Large intestine (tissue), 3 donors: ENCODE data around the gene TGFBR1. TPM values are rescaled to one million over a fixed set of nuclear protein-coding genes. Genes with fewer than 3 reads are reported as not detected.

Experiments
- DNase-seq, 2 donors: peaks; one replicate each; pipeline versions ENCODE4 v3.0.0 to v3.0.0-alpha.2; 2013
- H3K27ac ChIP-seq: one replicate; pipeline ENCODE4 v1.5.1; 2013; ENCODE audit warnings: low read length
- H3K27me3 ChIP-seq: 2 replicates; pipeline ENCODE4 v1.6.1; 2013; ENCODE audit warnings: low read length; ENCODE audit not compliant: control insufficient read depth, insufficient read depth
- H3K36me3 ChIP-seq: 2 replicates; pipeline ENCODE4 v1.6.1; 2013; ENCODE audit warnings: low read length; ENCODE audit not compliant: control insufficient read depth, insufficient read depth
- H3K4me1 ChIP-seq: one replicate; pipeline ENCODE4 v1.6.1; 2013; ENCODE audit warnings: low read length; ENCODE audit not compliant: control insufficient read depth, insufficient read depth
- H3K4me3 ChIP-seq: one replicate; pipeline ENCODE4 v1.5.1; 2013; ENCODE audit warnings: low read length
- H3K9me3 ChIP-seq: one replicate; pipeline ENCODE4 v1.6.1; 2013; ENCODE audit warnings: mild to moderate bottlenecking, low read depth, low read length, moderate library complexity; ENCODE audit not compliant: control insufficient read depth
- WGBS: methylation state at CpG from one replicate; pipeline ENCODE4 v1.1.5; 2013; ENCODE audit warnings: low lambda C conversion rate; ENCODE audit not compliant: insufficient coverage; 5-methylcytosine and 5-hydroxymethylcytosine counted together
- polyA plus RNA-seq: library from polyadenylated mRNA; unstranded; fragments of 120-200 nt; gene quantifications from one replicate; pipeline ENCODE4 v1.2.1, GENCODE V29; 2013

Gene TGFBR1
- polyA plus RNA-seq, 1 donor, result 28.6 TPM

GRCh38 chr9:99105152-99106043 is 485 bp downstream of the TGFBR1 start:
- peaks cover 13% of the 10 kb centered on the region for H3K4me1 ChIP-seq
- peak overlapping the region; percentile 73 for H3K4me3 ChIP-seq
- no peaks in the 10 kb centered on the region for H3K9me3 ChIP-seq
- H3K27me3 ChIP-seq, result no peaks in the 10 kb centered on the region
- WGBS, result 0% methylated on average over 1 of the region's 118 CpGs
- peak overlapping the region; percentile 48 for H3K27ac ChIP-seq
- H3K36me3 ChIP-seq, result no peaks in the 10 kb centered on the region
- DNase-seq, result peak; percentile 40 to 75

GRCh38 chr9:99106044-99106375 is 1.1 kb downstream of the TGFBR1 start:
- 0% methylated on average over 1 of the region's 9 CpGs for WGBS
- H3K4me1 ChIP-seq, result peaks cover 13% of the 10 kb centered on the region
- peak overlapping the region; percentile 48 for H3K27ac ChIP-seq
- H3K36me3 ChIP-seq, result no peaks in the 10 kb centered on the region
- H3K27me3 ChIP-seq, result no peaks in the 10 kb centered on the region
- no peak for DNase-seq
- H3K9me3 ChIP-seq, result no peaks in the 10 kb centered on the region
- peak overlapping the region; percentile 73 for H3K4me3 ChIP-seq

- Histone ChIP-seq H3K9me3 (no peaks in the 10 kb centered on the region), H3K4me1 (peaks cover 13% of the 10 kb centered on the region), H3K27ac (no peak overlapping the region), H3K36me3 (no peaks in the 10 kb centered on the region), H3K27me3 (no peaks in the 10 kb centered on the region), H3K4me3 (no peak overlapping the region)
- 0% methylated on average over 2 of the region's 3 CpGs for WGBS
- no peak for DNase-seq
Observed at GRCh38 chr9:99107421-99107820, 2.5 kb downstream of the TGFBR1 start.

DNA sequence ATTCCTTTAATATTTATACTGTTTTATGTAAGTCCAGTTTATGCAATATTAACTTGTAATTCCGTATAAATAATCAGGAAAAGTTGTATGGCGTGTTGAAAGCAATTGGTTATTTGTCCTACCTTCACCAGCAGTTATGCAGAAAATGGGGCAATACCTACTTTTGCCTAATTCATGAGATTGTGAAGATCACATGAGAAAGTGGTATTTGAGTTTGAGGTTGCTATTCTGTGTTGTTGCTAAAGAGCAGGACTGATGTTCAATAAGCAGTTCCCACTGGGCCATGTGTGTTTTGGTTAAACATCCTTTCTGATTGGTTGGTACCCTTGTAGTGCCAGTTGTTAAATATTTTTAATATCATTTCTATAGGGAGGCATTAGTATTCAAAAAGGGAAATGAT is 3.2 kb downstream of the TGFBR1 start:
- H3K4me3 ChIP-seq, result no peak overlapping the region
- 100% methylated on average over 1 of the region's 2 CpGs for WGBS
- H3K4me1 ChIP-seq, result peaks cover 7% of the 10 kb centered on the region
- H3K27ac ChIP-seq, result no peak overlapping the region
- no peaks in the 10 kb centered on the region for H3K36me3 ChIP-seq
- no peak for DNase-seq
- no peaks in the 10 kb centered on the region for H3K9me3 ChIP-seq
- no peaks in the 10 kb centered on the region for H3K27me3 ChIP-seq

GRCh38 chr9:99109522-99109921 is 4.6 kb downstream of the TGFBR1 start:
- H3K27ac ChIP-seq, result no peak overlapping the region

GRCh38 chr9:99112750-99113413 is 8.0 kb downstream of the TGFBR1 start:
- Histone ChIP-seq H3K4me3 (no peak overlapping the region), H3K27me3 (no peaks in the 10 kb centered on the region), H3K9me3 (no peaks in the 10 kb centered on the region), H3K4me1 (no peaks in the 10 kb centered on the region), H3K27ac (no peak overlapping the region), H3K36me3 (no peaks in the 10 kb centered on the region)
- WGBS, result 90% methylated on average over 2 of the region's 6 CpGs
- DNase-seq, result no peak

More at GRCh38 chr9:99109522-99109921, 4.6 kb downstream of the TGFBR1 start:
- no peaks in the 10 kb centered on the region for H3K36me3 ChIP-seq
- no CpG with 5 or more reads among the region's 3 CpGs for WGBS
- no peak for DNase-seq
- peaks cover under 1% of the 10 kb centered on the region for H3K4me1 ChIP-seq
- H3K4me3 ChIP-seq, result no peak overlapping the region
- no peaks in the 10 kb centered on the region for H3K27me3 ChIP-seq
- H3K9me3 ChIP-seq, result no peaks in the 10 kb centered on the region

DNA sequence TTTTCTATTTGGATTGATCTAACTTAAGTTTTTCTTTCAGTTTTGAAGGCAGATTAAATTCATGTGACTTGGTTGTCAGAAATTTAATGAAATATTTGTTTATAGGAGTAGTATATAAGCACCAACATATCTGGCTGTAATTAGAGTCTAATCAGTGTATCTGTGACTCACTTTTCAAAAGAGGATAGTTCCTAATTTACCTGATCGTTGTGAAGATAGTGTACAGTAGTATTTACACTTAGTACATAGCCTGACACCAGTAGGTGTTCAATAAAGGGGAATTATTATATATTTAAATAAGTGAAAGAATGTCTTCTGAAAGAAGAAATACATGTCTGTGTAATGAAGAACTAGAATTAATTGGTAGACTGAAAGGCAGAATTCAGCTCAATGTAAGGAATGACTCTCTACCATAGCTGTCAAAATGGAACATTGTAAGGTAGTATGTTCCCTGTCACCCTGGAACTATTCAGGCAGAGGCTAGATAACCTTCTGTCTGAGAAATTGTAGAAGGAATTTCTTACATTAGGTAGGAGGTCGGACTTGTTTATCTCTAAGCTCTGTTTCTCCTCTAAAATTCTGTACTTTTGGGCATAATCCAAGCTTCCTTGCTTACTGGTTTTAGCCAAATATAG is 8.6 kb downstream of the TGFBR1 start:
- Histone ChIP-seq H3K27me3 (no peaks in the 10 kb centered on the region), H3K4me3 (no peak overlapping the region), H3K4me1 (no peaks in the 10 kb centered on the region), H3K36me3 (no peaks in the 10 kb centered on the region), H3K9me3 (no peaks in the 10 kb centered on the region), H3K27ac (no peak overlapping the region)
- WGBS, result 90% methylated on average over 2 of the region's 2 CpGs
- no peak for DNase-seq

DNA sequence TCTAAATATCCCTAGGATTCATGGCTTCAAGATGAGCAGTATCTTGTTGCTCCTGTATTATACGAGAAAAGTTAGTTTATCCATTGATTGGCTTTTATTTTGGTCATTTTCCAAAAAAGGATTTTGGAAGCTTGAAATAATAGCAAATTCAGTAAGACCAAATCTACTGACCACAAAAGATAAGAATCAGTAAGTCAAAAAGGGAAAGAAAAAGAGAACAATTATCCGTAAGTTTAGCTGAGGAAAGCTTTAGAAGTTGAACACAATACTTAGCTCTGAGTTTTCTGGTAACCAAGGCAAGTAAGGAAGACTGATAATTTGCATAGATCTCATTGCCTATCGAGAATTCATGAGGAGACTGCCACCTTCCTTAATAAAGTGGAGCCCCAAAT is 9.1 kb downstream of the TGFBR1 start:
- no peaks in the 10 kb centered on the region for H3K9me3 ChIP-seq
- H3K4me1 ChIP-seq, result no peaks in the 10 kb centered on the region
- no peak overlapping the region for H3K4me3 ChIP-seq
- H3K27me3 ChIP-seq, result no peaks in the 10 kb centered on the region
- DNase-seq, result no peak
- H3K36me3 ChIP-seq, result no peaks in the 10 kb centered on the region
- H3K27ac ChIP-seq, result no peak overlapping the region
- 82% methylated on average over 2 of the region's 3 CpGs for WGBS

- H3K27ac ChIP-seq, result no peak overlapping the region
Observed at GRCh38 chr9:99114846-99115500, 10.1 kb downstream of the TGFBR1 start.

DNA sequence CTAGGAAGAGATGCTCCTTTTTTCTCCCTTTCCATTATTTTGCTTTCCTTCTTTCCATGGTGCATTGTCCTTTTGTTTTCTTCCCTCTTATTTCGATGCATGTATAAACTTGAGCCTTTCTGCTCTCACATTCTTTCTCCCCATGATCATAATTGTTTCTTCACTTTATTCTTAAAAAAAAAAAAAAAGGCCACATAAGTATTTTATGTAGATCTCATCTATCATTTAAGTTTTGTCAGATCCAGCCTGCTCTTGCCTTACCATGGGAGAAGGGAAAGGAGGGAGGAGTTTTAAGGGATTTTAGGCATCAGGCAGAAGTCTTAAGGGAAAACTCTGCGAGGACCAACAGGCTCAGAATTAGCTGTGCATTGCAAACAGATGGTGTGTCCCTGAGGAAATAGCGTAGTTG is 11.1 kb downstream of the TGFBR1 start:
- no peak overlapping the region for H3K4me3 ChIP-seq
- no peak for DNase-seq
- no peaks in the 10 kb centered on the region for H3K27me3 ChIP-seq
- no peaks in the 10 kb centered on the region for H3K9me3 ChIP-seq
- no peaks in the 10 kb centered on the region for H3K4me1 ChIP-seq
- 83% methylated on average over 1 of the region's 3 CpGs for WGBS
- H3K27ac ChIP-seq, result no peak overlapping the region
- no peaks in the 10 kb centered on the region for H3K36me3 ChIP-seq

More at GRCh38 chr9:99114846-99115500, 10.1 kb downstream of the TGFBR1 start:
- H3K27me3 ChIP-seq, result no peaks in the 10 kb centered on the region
- H3K4me3 ChIP-seq, result no peak overlapping the region
- H3K36me3 ChIP-seq, result no peaks in the 10 kb centered on the region
- H3K4me1 ChIP-seq, result no peaks in the 10 kb centered on the region
- 94% methylated on average over 3 of the region's 6 CpGs for WGBS
- no peaks in the 10 kb centered on the region for H3K9me3 ChIP-seq
- DNase-seq, result no peak
